Kasumi-1 (cell line): Measurements from ENCODE around the gene CEP57L1.
A peak's percentile ranks its signal among the peaks of the same experiment; 100 is the strongest.
"Not testable (repeated sequence)": the region's sequence is repeated elsewhere in the genome, so short reads cannot be mapped to it uniquely, and the experiment has no call there.

Experiments used
- DNase-seq, 2 experiments: peaks; one replicate each; lab custom pipeline; 2025; lab: John Stamatoyannopoulos, UW

Gene CEP57L1

DNA sequence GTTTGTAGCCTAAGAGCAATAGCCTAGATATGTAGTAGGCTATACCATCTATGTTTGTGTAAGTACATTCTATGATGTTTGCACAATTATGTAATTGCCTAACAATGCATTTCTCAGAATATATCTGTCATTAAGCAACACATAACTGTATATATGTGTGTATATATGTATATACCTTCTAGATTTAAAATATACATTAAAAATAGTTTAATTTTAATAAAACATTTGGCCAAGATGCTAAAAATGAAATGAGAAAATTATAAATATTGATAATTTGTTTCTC is 21.2 kb upstream of the CEP57L1 start:
- no peak for DNase-seq

DNA sequence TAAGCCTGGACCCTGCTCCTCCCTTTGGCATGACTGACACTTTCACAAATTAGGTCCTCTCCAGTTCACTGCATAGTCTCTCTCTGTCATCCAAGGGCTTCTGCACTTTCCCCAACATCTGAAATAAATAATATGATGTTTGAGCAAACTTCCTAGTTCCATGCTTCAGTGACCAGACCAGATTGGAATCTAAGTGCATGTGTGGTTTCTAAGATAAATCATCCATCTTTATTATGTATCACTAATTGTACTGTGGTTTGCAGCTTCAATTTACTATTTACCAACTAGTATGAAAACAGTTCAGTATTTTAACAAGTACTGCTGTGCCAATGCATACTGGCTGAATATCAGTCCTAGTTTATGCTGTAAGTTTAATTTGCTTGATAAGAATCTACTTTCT is 19.4 kb upstream of the CEP57L1 start:
- DNase-seq = no peak

DNA sequence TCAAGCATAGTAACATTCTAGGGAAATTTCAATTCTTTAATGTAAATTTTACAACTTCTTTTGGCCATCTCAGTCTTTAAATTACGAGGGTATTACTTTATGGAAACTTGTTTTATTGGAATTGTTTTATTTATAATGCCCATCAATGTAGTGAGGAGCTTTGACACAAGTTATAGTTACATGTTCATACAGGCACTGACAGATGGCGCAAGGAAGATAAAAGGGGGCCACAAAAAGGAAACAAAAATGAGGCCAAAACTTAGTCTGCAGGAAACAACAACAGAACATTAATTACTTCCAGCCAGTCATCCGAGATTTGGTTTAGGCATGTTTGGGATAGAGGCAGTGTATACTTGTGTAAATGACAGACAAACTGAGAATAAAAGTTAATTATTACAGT is 18.9 kb upstream of the CEP57L1 start:
- DNase-seq = no peak

DNA sequence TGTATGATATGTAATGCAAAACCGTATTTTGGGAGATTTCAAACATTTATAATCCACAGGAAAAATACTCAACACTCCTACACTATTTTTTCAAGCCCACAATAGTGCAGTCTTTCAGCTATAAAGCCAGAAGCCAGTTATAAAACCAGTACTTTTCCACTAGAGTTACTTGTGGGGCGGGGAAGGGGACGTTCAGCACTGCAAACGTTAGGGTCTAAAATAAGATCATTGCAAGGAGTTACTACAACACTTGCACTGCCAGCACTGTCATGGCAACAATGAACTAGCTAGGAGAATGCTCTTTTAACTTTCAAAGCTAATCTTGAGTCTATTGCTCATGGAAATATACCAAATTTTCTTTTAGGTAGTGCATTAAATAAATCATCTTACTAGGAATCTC is 15.3 kb upstream of the CEP57L1 start:
- peak; percentile 85 to 89 for DNase-seq

DNA sequence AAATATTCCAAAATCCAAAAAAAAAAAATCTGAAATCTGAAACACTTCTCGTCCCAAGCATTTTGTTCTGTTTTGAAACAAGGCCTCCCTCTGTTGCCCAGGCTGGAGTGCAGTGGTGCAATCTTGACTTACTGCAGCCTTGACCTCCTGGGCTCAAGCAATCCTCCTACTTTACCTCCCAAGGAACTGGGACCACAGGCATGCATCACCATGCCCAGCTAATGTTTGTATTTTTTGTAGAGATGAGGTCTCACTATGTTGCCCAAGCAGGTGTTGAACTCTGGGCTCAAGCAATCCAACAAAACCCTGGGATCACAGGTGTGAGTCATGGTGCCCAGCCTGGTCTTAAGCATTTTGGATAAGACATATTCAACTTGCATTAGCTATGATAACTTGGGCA is 14.3 kb upstream of the CEP57L1 start:
- no peak for DNase-seq

DNA sequence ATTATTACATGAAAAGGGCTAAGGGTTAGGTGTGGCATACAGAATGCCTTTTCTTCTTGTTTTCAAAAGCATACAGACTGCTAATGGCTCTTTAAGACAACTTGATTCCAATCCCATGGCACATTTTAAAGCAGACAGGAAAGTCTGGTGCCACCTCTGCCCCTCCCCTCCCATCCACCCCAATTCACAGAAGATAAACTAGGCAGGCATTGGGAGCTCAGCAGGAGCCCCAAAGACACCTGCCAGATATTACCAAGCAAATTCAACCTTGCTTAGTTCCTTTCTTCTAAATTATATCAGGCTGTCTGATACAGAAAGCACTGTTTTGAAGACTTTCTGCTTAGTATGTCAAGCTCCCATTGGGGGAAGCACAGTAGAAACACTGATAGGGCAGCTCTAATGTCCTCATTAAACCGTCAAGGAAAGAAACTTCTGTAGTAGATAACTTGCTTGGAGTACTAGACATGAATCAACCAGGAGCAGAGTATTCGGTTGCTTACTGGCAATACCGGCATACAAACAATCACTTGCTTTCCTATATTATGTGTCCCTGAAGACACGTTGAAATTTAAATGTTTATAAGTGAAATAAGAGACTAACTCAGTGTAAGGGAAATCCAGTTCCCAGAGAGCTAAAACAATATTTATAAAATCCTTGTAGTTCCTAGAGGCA is 13.7 kb upstream of the CEP57L1 start:
- no peak for DNase-seq

DNA sequence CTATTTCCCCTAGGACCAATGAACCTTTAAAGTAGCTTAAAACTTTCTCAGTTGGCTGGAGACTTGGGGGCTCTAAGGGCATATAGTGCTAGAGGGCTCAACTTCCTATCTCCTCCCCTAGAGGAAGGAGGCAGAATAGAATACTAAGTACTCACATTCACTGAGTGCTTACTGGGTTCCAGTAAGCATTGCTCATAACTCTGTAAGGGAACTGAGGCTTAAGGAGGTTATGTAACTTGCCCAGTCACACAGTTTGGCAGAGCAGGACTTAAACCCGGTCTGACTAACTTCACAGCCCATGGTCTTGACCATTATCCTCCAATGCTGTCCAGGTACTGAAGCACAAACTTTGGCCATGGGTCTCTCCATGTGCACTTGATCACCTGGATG is 13.1 kb upstream of the CEP57L1 start:
- DNase-seq = peak; percentile 68 to 69

DNA sequence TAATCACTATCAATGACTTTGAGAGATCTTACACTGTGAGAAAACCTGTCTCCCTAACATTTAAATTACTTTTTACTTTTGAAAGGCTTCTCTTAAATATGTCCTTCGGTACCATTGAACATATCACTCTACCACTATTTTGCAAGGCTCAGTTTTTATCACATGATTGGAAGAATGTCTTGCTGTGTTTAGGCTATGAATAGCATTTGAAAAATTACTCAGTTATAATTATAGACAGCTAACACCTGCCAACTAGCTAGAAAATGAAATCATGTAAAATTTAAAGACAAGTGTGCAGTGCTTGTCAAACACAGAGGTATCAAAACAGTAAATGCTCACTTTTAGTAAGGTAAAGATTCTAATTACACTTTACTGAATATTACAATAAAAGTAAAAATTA is 11.7 kb upstream of the CEP57L1 start:
- DNase-seq = no peak

DNA sequence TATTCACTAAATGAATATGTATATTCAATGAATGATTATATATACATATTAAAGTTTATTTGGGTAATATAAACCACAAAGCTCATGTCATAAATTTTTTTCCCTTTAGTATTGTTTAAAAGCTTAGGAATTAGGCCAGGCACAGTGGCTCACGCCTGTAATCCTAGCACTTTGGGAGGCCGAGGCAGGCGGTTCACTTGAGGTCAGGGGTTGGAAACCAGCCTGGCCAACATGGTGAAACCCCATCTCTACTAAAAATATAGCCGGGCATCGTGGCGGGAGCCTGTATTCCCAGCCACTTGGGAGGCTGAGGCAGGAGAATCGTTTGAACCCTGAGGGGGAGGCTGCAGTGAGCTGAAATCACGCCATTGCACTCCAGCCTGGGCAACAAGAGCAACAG is 11.2 kb upstream of the CEP57L1 start:
- DNase-seq = not testable (repeated sequence)

DNA sequence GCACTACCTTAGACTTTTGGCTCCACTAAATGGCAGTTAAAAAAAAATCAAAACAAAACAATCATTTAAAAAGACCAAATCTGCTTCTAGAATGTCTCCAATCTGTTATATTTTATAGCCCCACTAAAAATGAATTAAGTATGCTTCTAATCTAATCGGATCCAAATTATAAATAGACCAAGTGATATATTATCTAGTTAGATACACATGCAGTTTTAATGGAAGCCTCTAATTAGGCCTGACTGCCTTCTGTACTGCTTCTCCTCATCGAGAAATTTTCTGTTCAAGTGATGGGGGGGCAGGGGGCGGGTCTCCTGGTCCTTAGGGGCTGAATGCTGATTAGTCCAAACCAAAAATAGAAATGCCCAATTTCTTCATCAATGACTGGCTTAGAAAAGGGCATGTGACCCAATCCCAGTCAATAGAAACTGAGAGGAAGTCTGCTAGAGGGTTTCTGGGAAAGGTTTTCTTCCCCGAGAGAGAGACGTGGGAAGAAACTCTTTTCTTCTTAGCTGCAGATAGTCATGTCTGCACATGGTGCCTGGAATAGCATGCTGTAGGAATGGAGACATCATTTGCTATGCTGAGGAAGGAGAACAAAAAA is 7.5 kb upstream of the CEP57L1 start:
- no peak for DNase-seq

DNA sequence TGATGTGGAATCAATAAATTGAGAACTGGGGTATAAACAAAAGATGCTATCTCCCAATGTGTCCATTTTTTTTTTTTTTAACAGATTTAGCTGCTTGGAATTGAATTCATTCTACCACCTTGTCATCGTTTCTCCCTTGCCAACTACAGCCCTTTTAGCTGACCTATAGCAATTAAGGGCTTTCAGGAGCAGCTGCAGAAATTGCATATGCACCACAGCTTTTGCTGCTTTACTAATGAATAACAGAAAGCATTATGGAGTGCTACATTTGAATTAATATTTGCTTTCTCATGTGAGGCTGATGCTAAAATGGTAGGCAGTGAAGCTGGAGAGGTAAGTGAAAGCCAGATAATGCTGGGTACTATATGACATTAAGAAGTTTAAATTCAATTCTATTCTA is 6.3 kb upstream of the CEP57L1 start:
- DNase-seq = no peak

DNA sequence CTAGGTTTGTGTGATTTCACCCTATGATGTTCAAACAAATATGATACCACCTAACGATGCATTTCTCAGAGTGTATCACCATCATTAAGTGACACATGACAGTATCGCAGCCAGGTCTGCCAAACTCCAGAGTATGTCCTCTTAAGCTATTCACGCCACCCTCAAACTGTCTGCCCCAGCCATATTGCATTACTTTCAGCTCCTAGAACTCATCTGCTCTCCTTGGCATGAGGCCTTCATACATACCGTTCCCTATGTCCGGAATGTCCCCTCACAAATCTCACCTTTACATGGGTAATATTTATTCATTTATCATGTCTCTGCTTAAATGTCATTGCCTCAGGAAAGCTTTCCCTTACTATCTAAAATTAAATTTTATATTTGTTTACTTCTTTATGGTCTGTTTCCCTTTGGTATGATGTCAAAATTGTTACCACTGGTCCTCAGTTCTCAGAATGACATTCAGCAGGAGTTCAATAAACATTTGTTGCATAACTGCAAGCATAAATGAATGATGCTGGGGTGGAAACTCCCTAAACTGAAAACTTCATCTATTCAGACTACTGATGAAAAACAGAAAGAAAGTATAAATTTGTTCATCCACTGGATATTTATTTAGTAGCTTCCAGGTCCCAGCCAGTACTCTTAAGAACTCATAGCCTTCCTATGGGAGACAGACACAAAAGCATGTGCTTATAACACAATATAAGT is 3.8 kb upstream of the CEP57L1 start:
- DNase-seq = no peak

DNA sequence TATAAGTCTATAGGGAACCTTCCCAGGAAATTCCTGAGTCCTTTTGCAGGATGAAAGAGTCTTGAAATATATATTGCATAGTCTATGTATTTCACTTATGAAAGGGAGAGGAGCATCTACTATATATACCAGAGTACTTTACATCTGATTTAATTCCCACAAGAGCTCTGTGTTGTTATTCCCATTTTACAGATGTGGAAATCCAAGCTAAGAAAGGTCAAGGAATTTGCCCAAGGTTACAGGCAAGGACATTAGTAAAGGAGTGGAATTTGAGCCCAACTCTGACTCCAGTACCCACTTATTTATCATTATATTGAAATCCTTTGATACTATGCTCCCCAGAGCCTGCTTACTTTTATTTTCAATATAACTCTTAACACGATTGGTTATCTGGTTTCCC is 3.2 kb upstream of the CEP57L1 start:
- no peak for DNase-seq

DNA sequence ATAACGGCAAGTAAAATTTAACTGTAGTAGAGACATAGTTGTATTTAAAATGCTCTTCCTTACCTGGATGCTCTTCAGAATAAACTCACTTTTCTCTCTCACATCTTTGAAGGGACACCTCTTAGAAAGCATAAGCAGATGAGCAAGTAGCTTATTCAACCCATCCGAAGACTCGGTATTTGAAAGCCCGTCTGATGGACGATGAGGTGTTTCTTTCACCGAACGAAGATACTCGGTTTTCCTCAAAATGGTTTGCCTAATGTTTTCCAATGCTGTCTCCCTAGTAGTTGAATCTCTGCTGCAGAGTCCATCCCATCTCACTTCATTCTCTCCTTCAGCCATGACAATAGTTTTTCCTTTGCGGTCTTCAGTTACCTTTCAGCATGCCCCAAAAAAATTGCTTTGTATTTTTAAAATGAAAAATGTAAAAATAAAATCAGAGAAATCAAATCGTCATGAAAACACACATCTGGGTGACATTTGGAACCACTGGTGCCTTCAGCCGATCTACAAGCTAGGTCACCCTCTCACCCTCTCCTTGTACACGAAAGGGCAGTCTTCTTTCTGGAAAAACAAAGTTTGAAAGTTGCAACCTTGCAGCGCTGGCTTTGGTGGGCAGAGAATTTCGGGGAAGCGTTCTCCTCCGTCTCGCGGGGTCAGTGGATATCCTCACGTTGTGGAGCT is 1.4 kb upstream of the CEP57L1 start:
- peak; percentile 11 to 15 for DNase-seq

DNA sequence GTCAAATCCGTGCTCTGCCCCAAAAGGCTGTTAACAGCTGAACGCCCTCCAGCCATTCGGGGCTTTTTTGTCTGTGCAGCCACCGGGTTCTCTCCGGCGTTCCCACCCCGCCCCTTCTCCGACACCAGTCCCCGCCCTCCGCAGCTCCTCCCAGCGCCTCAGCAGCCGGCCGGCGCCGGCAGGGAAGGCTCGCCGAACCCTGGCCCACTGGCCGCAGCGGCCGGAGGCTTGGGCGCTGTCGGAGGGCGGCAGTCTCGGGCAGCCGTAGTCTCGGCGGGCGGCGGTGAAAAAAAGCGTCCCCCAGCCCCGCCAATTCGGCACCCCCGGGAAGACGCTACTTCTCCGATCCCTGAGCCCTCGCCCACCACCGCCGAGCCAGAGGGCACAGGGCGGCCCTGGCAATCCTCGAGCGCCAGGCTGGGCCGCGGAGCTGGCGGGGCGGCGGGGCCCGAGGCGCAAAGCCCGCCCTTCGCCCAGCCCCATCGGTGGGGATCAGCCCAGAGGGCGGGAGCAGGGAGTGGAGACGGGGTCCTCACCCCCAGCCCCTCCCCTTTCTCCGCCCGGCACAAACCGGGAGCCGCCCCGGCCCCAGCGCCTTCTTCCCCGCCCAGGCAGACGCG is 781 bp upstream of the CEP57L1 start, which contains the start of gene SESN1:
Gene SESN1 (minus strand): TSS at position 431 of the 620 bp plus-strand sequence. CDS start 773 bp downstream, outside the sequence.
- DNase-seq = peak; percentile 92 to 95

DNA sequence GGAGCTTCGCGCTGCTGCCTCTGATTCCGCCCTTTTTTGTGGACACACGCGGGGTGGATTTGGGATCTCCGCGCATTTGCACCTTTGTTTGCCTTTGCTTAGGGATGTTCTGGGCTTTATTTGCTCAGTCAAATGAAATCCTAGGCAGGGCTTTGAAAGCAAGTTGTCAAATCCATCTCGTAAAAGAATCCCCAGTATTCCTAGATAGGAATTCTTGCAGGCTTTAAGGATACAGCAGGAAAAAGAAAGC is 453 bp downstream of the CEP57L1 start:
- no peak for DNase-seq

DNA sequence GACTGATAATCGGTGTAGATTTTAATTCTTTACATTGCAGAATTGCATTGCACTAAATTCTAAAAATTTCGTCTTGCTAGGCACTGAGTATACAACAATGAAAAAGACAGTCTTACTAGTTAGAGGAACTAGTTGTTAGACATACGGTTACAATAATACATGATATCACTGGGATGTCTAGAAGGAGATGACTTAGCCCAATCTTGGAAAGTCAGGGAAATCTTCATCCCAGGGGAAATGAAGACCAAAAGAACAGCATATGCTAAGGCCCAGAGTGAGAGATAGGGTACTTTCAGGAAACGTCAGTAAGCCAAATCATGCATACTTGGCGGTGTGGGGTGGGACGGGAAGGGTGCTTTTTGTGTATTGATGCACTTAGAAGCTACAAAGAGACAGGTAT is 901 bp downstream of the CEP57L1 start:
- peak in 1 of 2 experiments; percentile 21 for DNase-seq

DNA sequence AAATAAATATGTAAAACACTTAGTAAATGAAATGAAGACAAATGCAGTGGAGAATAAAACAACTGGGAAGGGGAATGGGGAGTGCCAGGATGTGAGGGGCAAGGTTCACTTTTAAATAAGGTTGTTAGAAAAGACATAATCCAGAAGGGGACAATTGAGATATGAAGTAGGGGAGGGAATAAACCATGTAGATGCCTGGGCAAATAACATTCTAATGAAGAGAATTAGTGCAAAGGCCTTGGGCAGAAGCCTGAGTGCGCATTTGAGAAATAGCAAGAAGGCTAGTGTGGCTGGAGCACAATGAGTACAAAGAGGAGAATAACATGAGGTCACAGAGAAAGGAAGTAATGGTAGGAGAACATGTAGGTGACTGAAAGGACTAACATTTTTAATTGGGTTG is 2.4 kb downstream of the CEP57L1 start:
- DNase-seq = no peak

DNA sequence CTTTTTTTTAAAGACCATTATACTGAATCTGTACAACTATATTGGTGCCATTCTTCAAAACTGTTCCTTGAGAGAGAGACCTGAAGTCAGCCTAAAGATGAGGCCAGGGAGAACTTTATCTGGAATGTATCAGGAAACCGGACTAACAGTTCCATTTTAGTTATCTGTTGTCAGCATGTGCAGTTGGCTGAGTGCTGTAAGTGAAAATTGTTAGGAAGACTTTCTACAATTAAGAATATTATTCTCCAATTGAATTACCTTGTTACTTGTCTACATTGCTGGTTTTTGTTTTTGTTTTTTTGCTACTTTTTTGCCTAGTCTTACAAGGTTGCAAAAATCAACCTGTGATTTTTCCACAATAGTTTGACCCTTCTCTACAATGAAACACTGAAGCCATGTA is 7.5 kb downstream of the CEP57L1 start:
- no peak for DNase-seq

DNA sequence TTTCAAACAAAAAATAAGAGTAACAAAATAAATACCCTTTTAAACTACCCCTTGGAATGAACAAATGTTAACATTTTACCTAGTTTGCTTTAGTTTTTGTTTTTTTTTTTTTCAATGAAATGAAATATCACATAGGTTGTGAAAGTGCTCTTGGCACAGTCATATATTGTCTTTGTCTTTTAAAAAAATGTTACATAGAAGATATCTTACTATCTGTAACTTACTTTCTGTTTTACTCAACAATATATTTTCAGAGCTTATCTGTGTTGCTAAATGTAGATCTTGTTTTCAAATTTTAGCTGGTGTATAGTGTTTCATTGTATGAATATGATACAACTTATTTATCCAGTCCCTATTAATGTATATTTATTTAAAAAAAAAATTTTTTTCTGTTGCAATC is 8.6 kb downstream of the CEP57L1 start:
- DNase-seq = no peak

DNA sequence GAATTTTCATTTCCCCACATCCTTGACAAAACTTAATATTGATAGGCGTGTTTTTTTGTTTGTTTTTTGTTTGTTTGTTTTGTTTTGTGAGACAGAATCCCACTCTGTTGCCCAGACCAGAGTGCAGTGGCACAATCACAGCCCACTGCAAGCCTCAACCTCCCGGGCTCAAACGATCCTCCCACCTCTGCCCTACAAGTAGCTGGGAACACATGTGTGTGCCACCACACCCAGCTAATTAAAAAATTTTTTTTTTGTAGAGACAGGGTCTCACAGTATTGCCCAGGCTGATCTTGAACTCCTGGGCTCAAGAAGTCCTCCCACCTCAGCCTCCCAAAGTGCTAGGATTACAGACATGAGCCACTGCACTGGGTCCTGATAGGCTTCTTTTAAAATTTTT is 9.2 kb downstream of the CEP57L1 start:
- DNase-seq = no peak

DNA sequence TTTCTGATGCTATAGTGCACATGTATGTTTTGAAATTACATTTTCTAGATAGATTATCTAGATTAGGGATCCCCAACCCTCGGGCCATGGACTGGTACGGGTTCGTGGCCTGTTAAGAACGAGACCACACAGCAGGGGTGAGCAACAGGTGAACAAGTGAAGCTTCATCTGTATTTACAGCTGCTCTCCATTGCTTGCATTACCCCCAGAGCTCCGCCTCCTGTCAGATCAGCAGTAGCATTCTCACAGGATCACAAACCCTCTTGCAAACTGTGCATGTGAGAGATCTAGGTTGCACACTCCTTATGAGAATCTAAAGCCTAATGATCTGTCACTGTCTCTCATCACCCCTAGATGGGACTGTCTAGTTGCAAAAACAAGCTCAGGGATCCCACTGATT is 10.4 kb downstream of the CEP57L1 start:
- no peak for DNase-seq

DNA sequence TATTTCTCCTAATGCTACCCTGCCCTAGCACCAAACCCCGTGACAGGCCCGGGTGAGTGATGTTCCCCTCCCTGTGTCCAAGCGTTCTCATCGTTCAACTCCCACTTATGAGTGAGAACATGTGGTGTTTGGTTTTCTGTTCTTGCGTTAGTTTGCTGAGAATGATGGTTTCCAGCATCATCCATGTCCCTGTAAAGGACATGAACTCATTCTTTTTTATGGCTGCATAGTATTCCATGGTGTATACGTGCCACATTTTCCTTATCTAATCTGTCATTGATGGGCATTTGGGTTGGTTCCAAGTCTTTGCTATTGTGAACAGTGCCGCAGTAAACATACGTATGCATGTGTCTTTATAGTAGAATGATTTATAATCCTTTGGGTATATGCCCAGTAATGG is 14.4 kb downstream of the CEP57L1 start:
- not testable (repeated sequence) for DNase-seq
